KMS-11 (cell line): ENCODE results near the gene PNMT.

ENCODE experiments used
- H2AFZ ChIP-seq: fragments of 200-600 bp; sonication (generic); 2 replicates; pipeline ENCODE4 v1.6.1; 2016; ENCODE audit warnings: antibody characterized with exemption, mixed run types, low read depth
- H3K27ac ChIP-seq: fragments of 200-600 bp; sonication (generic); 2 replicates; pipeline ENCODE4 v1.6.1; 2016; ENCODE audit warnings: mild to moderate bottlenecking, mixed run types
- H3K27me3 ChIP-seq: fragments of 200-600 bp; sonication (generic); 2 replicates; pipeline ENCODE4 v1.6.1; 2017; ENCODE audit warnings: mild to moderate bottlenecking, low read depth, mixed run types, moderate library complexity; ENCODE audit not compliant: insufficient read depth
- H3K36me3 ChIP-seq: fragments of 200-600 bp; sonication (generic); 2 replicates; pipeline ENCODE4 v1.6.1; 2017; ENCODE audit warnings: mild to moderate bottlenecking, mixed run types; ENCODE audit not compliant: insufficient read depth
- H3K4me1 ChIP-seq: fragments of 200-600 bp; sonication (generic); 2 replicates; pipeline ENCODE4 v1.6.1; 2016; ENCODE audit warnings: mild to moderate bottlenecking, low read depth, mixed run types; ENCODE audit not compliant: poor library complexity, severe bottlenecking
- H3K4me2 ChIP-seq: fragments of 200-600 bp; sonication (generic); 2 replicates; pipeline ENCODE4 v1.7.0; 2016; ENCODE audit warnings: mild to moderate bottlenecking, mixed run types
- H3K4me3 ChIP-seq: fragments of 200-600 bp; sonication (generic); IDR thresholded peaks from 2 replicates; pipeline ENCODE4 v1.6.1; 2017; ENCODE audit warnings: low read depth, low read length, mixed read lengths; ENCODE audit not compliant: insufficient read depth
- H3K79me2 ChIP-seq: fragments of 200-600 bp; sonication (generic); 2 replicates; pipeline ENCODE4 v1.6.1; 2016; ENCODE audit warnings: low read depth, mixed run types; ENCODE audit not compliant: insufficient read depth
- H3K9ac ChIP-seq: fragments of 200-600 bp; sonication (generic); 2 replicates; pipeline ENCODE4 v1.6.1; 2016; ENCODE audit warnings: mild to moderate bottlenecking, mixed run types
- H4K20me1 ChIP-seq: fragments of 200-600 bp; sonication (generic); 2 replicates; pipeline ENCODE4 v1.6.1; 2016; ENCODE audit warnings: mild to moderate bottlenecking, mixed run types; ENCODE audit not compliant: insufficient read depth
- CTCF ChIP-seq: fragments of 200-600 bp; sonication (generic); conservative IDR thresholded peaks from 2 replicates; pipeline ENCODE4 v1.6.1; 2017; ENCODE audit warnings: low read depth, mild to moderate bottlenecking, antibody characterized with exemption, low read length, moderate library complexity, mixed read lengths

The PNMT gene

DNA sequence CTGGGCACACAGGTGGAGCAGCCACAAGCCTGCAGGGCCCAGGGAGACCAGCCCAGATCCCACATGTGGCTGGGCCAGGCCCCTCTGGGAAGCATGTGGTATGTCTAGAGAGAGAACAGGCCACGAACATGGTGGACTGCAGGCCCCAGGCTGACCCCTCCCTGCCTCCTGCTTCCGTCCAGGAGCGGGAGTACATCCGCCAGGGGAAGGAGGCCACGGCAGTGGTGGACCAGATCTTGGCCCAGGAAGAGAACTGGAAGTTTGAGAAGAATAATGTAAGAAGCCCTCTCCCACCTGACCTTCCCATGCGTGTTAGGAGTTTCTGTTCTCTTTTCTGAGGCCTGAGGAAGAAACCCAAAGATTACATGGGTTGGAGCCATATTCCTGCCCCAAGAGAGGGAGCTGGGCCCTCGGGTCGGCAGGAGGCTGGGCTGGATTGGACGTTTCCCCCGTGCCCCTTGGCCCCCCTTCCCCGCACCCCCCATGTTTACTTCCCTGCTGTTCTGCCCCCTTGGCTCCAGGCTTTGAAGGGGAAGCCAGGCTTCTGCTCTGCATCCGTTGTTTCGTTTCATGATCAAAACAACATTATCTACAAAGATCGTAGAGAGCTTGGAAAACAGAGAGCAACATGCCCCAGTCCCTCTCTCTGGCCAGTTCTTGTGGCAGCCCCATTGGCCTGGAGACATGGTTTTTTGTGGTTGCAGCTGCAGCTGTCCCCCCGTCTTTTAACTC lies 8.8 kb upstream of the PNMT start:
- Histone ChIP-seq H3K27me3 (no peaks in the 10 kb centered on the region), H3K4me3 (no peak overlapping the region), H3K27ac (no peak overlapping the region), H3K36me3 (no peaks in the 10 kb centered on the region), H4K20me1 (no peaks in the 10 kb centered on the region), H3K4me2 (no peak overlapping the region), H2AFZ (no peak overlapping the region), H3K4me1 (peaks cover 10% of the 10 kb centered on the region), H3K79me2 (no peaks in the 10 kb centered on the region), H3K9ac (no peak overlapping the region)
- no peak for TF ChIP-seq CTCF

GRCh38 chr17:39660011-39660360 lies 8.3 kb upstream of the PNMT start:
- Histone ChIP-seq H3K36me3 (no peaks in the 10 kb centered on the region), H3K4me3 (no peak overlapping the region), H3K27ac (no peak overlapping the region), H3K4me2 (no peak overlapping the region), H4K20me1 (no peaks in the 10 kb centered on the region), H2AFZ (no peak overlapping the region), H3K4me1 (peaks cover 7% of the 10 kb centered on the region), H3K79me2 (no peaks in the 10 kb centered on the region), H3K9ac (no peak overlapping the region), H3K27me3 (no peaks in the 10 kb centered on the region)
- TF ChIP-seq CTCF: no peak

- TF ChIP-seq CTCF: no peak
- Histone ChIP-seq H3K4me2 (no peak overlapping the region), H3K79me2 (no peaks in the 10 kb centered on the region), H3K4me3 (no peak overlapping the region), H3K27ac (no peak overlapping the region), H3K9ac (no peak overlapping the region), H2AFZ (no peak overlapping the region), H3K4me1 (peaks cover under 1% of the 10 kb centered on the region), H4K20me1 (no peaks in the 10 kb centered on the region), H3K36me3 (no peaks in the 10 kb centered on the region), H3K27me3 (no peaks in the 10 kb centered on the region)
These were observed 7.6 kb upstream of the PNMT start for GRCh38 chr17:39660397-39661385.

GRCh38 chr17:39661744-39662541 lies 6.3 kb upstream of the PNMT start:
- no peak for TF ChIP-seq CTCF
- no peaks in the 10 kb centered on the region for H3K27me3 ChIP-seq
- H4K20me1 ChIP-seq: no peaks in the 10 kb centered on the region
- H3K9ac ChIP-seq: no peak overlapping the region
- H3K79me2 ChIP-seq: no peaks in the 10 kb centered on the region
- H3K4me3 ChIP-seq: no peak overlapping the region
- no peak overlapping the region for H3K27ac ChIP-seq
- no peaks in the 10 kb centered on the region for H3K4me1 ChIP-seq
- H3K36me3 ChIP-seq: no peaks in the 10 kb centered on the region
- no peak overlapping the region for H2AFZ ChIP-seq
- no peak overlapping the region for H3K4me2 ChIP-seq
